Measurements from ENCODE around the gene GJA3. TPM values are rescaled to one million over a fixed set of nuclear protein-coding genes. Genes with fewer than 3 reads are reported as not detected.

Gene GJA3
- 0.05 and 0.07 TPM in 2 replicates for polyA plus RNA-seq (2013)

DNA sequence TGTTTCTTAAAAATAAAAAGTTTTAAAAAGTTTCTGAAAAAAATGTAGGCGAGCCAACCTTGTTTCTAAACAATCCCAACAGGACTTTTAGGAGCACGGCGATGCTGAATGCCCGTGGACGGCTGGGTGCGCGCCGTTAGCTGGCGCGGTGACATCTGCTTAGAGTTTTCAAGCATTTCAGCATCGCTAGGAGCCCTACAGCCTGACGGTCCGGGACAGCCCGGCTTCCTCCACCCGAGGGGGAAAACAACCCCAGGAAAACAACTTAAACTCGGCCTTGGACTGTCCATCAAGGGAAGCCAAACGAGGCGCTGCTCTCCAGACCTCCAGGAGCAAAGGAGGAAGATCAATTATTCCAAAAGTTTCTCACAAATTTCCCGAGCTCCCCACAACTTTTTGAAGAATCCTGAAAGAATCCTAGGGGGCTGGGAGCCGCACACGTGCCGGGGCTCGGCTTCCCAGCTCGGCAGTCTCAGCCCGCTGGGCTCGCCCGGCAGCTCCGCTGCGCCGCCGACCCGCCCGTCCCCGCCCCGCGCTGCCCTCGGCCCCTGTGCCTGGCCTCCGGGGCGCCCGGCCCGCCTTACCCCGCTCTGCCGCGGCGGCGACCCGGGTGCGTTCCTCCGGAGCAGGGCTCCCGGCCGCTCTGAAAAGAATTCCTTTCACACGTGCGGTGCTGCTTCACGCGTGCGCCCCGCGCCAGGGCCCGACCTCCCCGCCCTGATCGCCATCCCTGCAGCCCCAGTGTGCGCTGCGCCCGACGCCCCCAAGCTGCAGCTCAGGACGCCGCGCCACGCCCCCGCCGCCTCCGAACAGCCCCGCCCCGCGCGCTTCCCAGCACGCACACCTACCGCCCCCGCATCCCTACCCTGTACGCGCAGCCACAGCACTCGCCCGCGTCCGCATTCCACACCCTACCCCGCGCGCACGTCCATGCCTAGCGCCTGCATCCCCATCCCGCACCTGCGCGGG is at the start of gene GJA3:
TSS of gene GJA3 (minus strand) at position 747 of the 969 bp plus-strand sequence. CDS start 17,764 bp downstream, outside the sequence.
- Histone ChIP-seq H3K27ac (ENCODE audit: low read depth, low read length) (no peak within 1 kb of the TSS), H3K27me3 (ENCODE audit: insufficient read depth, low read length) (peaks cover 26% of the 10 kb centered on the region), H4K12ac (ENCODE audit: low read depth, low read length) (peak within 1 kb of the TSS; percentile 43), H4K91ac (ENCODE audit: low read depth, low read length) (no peak within 1 kb of the TSS), H3K36me3 (ENCODE audit: control insufficient read depth in 1 of 2, insufficient read depth in 2 of 2, low read length in 2 of 2) (no peaks in the 10 kb centered on the region), H3K4me2 (ENCODE audit: low read length) (peak within 1 kb of the TSS; percentile 95), H2BK12ac (ENCODE audit: low read length) (no peak within 1 kb of the TSS), H3K9me3 (ENCODE audit: insufficient read depth, low read depth, low read length) (no peaks in the 10 kb centered on the region), H3K79me1 (ENCODE audit: low read length) (no peaks in the 10 kb centered on the region), H3K14ac (ENCODE audit: low read length) (no peak within 1 kb of the TSS), H3K9ac (ENCODE audit: low read length) (no peak within 1 kb of the TSS), H2BK120ac (ENCODE audit: insufficient read depth, low read length, poor library complexity) (no peak within 1 kb of the TSS), H2AK5ac (ENCODE audit: low read length) (no peak within 1 kb of the TSS), H3K23ac (ENCODE audit: low read length) (no peak within 1 kb of the TSS), H3K4me3 (ENCODE audit: low read depth, low read length) (peak within 1 kb of the TSS; percentile 67), H2AFZ (ENCODE audit: insufficient read depth, low read length, poor library complexity) (peak within 1 kb of the TSS; percentile 59), H4K8ac (ENCODE audit: low read depth, low read length) (no peak within 1 kb of the TSS), H3K18ac (ENCODE audit: low read length) (no peak within 1 kb of the TSS), H3K79me2 (ENCODE audit: control insufficient read depth, insufficient read depth, low read length, poor library complexity) (no peaks in the 10 kb centered on the region), H3K4ac (ENCODE audit: low read depth, low read length) (no peak within 1 kb of the TSS), H3K4me1 (ENCODE audit: control insufficient read depth in 1 of 2, insufficient read depth in 2 of 2, low read length in 2 of 2) (peaks cover 8 to 13% of the 10 kb centered on the region in 2 experiments), H2BK5ac (ENCODE audit: low read depth, low read length, poor library complexity) (no peak within 1 kb of the TSS)
- DNase-seq: peak in 1 of 2 donors; percentile 51
- no CpG with 5 or more reads among the region's 93 CpGs for WGBS (ENCODE audit: extremely low coverage, insufficient coverage, insufficient read length)

DNA sequence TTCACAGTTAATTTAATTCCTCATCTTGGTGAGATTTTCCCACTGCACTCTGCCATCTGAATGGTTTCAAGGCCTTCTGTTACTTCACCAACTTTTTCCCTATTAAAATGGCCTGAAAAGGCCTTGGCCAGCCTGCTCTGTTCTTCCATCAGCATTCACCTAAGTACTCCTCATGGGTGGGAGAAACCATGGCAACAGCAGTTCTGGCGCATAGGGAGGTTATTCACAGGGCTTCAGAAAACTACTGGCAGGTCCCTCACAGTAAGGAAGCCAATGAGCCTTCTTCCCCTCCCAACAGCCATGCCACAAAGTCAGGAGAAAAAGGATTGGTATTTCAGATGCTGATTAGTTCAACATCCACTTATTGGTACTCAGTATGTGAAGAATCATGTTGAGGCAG is 49.1 kb upstream of the GJA3 start:
- H2BK12ac ChIP-seq (ENCODE audit: low read length): no peak overlapping the region
- H2BK5ac ChIP-seq (ENCODE audit: low read depth, low read length, poor library complexity): no peak overlapping the region
- no peak overlapping the region for H3K4me3 ChIP-seq (ENCODE audit: low read depth, low read length)
- H4K12ac ChIP-seq (ENCODE audit: low read depth, low read length): no peak overlapping the region
- H3K18ac ChIP-seq (ENCODE audit: low read length): no peak overlapping the region
- no peaks in the 10 kb centered on the region for H3K9me3 ChIP-seq (ENCODE audit: insufficient read depth, low read depth, low read length)
- H4K8ac ChIP-seq (ENCODE audit: low read depth, low read length): no peak overlapping the region
- no peak overlapping the region for H3K23ac ChIP-seq (ENCODE audit: low read length)
- no peaks in the 10 kb centered on the region for H3K79me1 ChIP-seq (ENCODE audit: low read length)
- no peaks in the 10 kb centered on the region for H3K79me2 ChIP-seq (ENCODE audit: control insufficient read depth, insufficient read depth, low read length, poor library complexity)
- H2AFZ ChIP-seq (ENCODE audit: insufficient read depth, low read length, poor library complexity): no peak overlapping the region
- no peak overlapping the region for H4K91ac ChIP-seq (ENCODE audit: low read depth, low read length)
- no peak for DNase-seq
- no peak overlapping the region for H3K14ac ChIP-seq (ENCODE audit: low read length)
- no peak overlapping the region for H3K27ac ChIP-seq (ENCODE audit: low read depth, low read length)
- no peak overlapping the region for H3K4me2 ChIP-seq (ENCODE audit: low read length)
- H3K36me3 ChIP-seq (ENCODE audit: control insufficient read depth in 1 of 2, insufficient read depth in 2 of 2, low read length in 2 of 2): no peaks in the 10 kb centered on the region
- H2AK5ac ChIP-seq (ENCODE audit: low read length): no peak overlapping the region
- H3K4ac ChIP-seq (ENCODE audit: low read depth, low read length): no peak overlapping the region
- H3K9ac ChIP-seq (ENCODE audit: low read length): no peak overlapping the region
- peaks cover 0 to 2% of the 10 kb centered on the region in 2 experiments for H3K4me1 ChIP-seq (ENCODE audit: control insufficient read depth in 1 of 2, insufficient read depth in 2 of 2, low read length in 2 of 2)
- no CpG with 5 or more reads among the region's 1 CpG for WGBS (ENCODE audit: extremely low coverage, insufficient coverage, insufficient read length)
- H2BK120ac ChIP-seq (ENCODE audit: insufficient read depth, low read length, poor library complexity): no peak overlapping the region
- H3K27me3 ChIP-seq (ENCODE audit: insufficient read depth, low read length): no peaks in the 10 kb centered on the region

DNA sequence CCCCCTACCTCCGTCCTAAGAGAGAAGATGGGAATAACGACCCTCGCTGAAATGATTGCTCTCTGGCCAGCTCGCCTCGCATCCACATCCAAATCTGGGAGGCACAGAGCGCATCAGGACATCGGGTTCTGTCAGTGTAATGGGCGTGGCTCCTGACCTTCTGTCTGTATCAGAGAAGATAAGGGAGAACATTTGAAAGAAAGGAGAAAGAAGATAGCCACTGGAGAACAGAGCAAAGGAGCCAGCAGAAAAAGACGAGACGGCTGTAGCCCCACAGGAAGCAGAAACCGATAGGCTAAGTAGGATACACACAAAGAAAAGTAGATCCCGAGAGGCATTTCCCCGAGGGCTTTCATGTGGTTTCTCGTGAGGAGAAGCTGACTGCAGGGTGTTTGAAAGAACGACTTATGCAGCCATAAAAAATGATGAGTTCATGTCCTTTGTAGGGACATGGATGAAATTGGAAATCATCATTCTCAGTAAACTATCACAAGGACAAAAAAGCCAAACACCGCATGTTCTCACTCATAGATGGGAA is 45.9 kb upstream of the GJA3 start:
- H4K8ac ChIP-seq (ENCODE audit: low read depth, low read length): no peak overlapping the region
- no peaks in the 10 kb centered on the region for H3K36me3 ChIP-seq (ENCODE audit: control insufficient read depth in 1 of 2, insufficient read depth in 2 of 2, low read length in 2 of 2)
- peaks cover 0 to 2% of the 10 kb centered on the region in 2 experiments for H3K4me1 ChIP-seq (ENCODE audit: control insufficient read depth in 1 of 2, insufficient read depth in 2 of 2, low read length in 2 of 2)
- H2AK5ac ChIP-seq (ENCODE audit: low read length): no peak overlapping the region
- H3K79me1 ChIP-seq (ENCODE audit: low read length): no peaks in the 10 kb centered on the region
- no peak overlapping the region for H2BK5ac ChIP-seq (ENCODE audit: low read depth, low read length, poor library complexity)
- H3K4me3 ChIP-seq (ENCODE audit: low read depth, low read length): no peak overlapping the region
- no CpG with 5 or more reads among the region's 16 CpGs for WGBS (ENCODE audit: extremely low coverage, insufficient coverage, insufficient read length)
- no peak overlapping the region for H4K12ac ChIP-seq (ENCODE audit: low read depth, low read length)
- no peak overlapping the region for H3K9ac ChIP-seq (ENCODE audit: low read length)
- H3K27me3 ChIP-seq (ENCODE audit: insufficient read depth, low read length): no peaks in the 10 kb centered on the region
- H3K4me2 ChIP-seq (ENCODE audit: low read length): no peak overlapping the region
- no peaks in the 10 kb centered on the region for H3K9me3 ChIP-seq (ENCODE audit: insufficient read depth, low read depth, low read length)
- no peak overlapping the region for H2BK12ac ChIP-seq (ENCODE audit: low read length)
- no peaks in the 10 kb centered on the region for H3K79me2 ChIP-seq (ENCODE audit: control insufficient read depth, insufficient read depth, low read length, poor library complexity)
- no peak overlapping the region for H4K91ac ChIP-seq (ENCODE audit: low read depth, low read length)
- H3K27ac ChIP-seq (ENCODE audit: low read depth, low read length): no peak overlapping the region
- H2AFZ ChIP-seq (ENCODE audit: insufficient read depth, low read length, poor library complexity): no peak overlapping the region
- H2BK120ac ChIP-seq (ENCODE audit: insufficient read depth, low read length, poor library complexity): no peak overlapping the region
- no peak overlapping the region for H3K23ac ChIP-seq (ENCODE audit: low read length)
- DNase-seq: no peak
- no peak overlapping the region for H3K18ac ChIP-seq (ENCODE audit: low read length)
- H3K14ac ChIP-seq (ENCODE audit: low read length): no peak overlapping the region
- H3K4ac ChIP-seq (ENCODE audit: low read depth, low read length): no peak overlapping the region

GRCh38 chr13:20206065-20206697 is 45.3 kb upstream of the GJA3 start:
- Histone ChIP-seq H2BK120ac (ENCODE audit: insufficient read depth, low read length, poor library complexity) (no peak overlapping the region), H3K27me3 (ENCODE audit: insufficient read depth, low read length) (no peaks in the 10 kb centered on the region), H2BK5ac (ENCODE audit: low read depth, low read length, poor library complexity) (no peak overlapping the region), H2AK5ac (ENCODE audit: low read length) (no peak overlapping the region), H4K8ac (ENCODE audit: low read depth, low read length) (no peak overlapping the region), H4K91ac (ENCODE audit: low read depth, low read length) (no peak overlapping the region), H3K9me3 (ENCODE audit: insufficient read depth, low read depth, low read length) (peaks cover 1% of the 10 kb centered on the region), H3K9ac (ENCODE audit: low read length) (no peak overlapping the region), H3K79me1 (ENCODE audit: low read length) (no peaks in the 10 kb centered on the region), H3K4ac (ENCODE audit: low read depth, low read length) (no peak overlapping the region), H3K18ac (ENCODE audit: low read length) (no peak overlapping the region), H3K14ac (ENCODE audit: low read length) (no peak overlapping the region), H3K4me3 (ENCODE audit: low read depth, low read length) (no peak overlapping the region), H2AFZ (ENCODE audit: insufficient read depth, low read length, poor library complexity) (no peak overlapping the region), H3K79me2 (ENCODE audit: control insufficient read depth, insufficient read depth, low read length, poor library complexity) (no peaks in the 10 kb centered on the region), H3K4me1 (ENCODE audit: control insufficient read depth in 1 of 2, insufficient read depth in 2 of 2, low read length in 2 of 2) (peaks cover 0 to 2% of the 10 kb centered on the region in 2 experiments), H3K4me2 (ENCODE audit: low read length) (no peak overlapping the region), H3K36me3 (ENCODE audit: control insufficient read depth in 1 of 2, insufficient read depth in 2 of 2, low read length in 2 of 2) (no peaks in the 10 kb centered on the region), H3K23ac (ENCODE audit: low read length) (no peak overlapping the region), H2BK12ac (ENCODE audit: low read length) (no peak overlapping the region), H4K12ac (ENCODE audit: low read depth, low read length) (no peak overlapping the region), H3K27ac (ENCODE audit: low read depth, low read length) (no peak overlapping the region)
- DNase-seq: no peak
- no CpG with 5 or more reads among the region's 11 CpGs for WGBS (ENCODE audit: extremely low coverage, insufficient coverage, insufficient read length)
